ENCODE results near the gene CNN2. TPM values are rescaled to one million over a fixed set of nuclear protein-coding genes. Genes with fewer than 3 reads are reported as not detected.

The CNN2 gene
- total RNA-seq (88.5 and 115 TPM in 2 replicates), polyA plus RNA-seq (229 and 247 TPM in 2 replicates)

- Histone ChIP-seq H3K36me3 (replicated peaks; ENCODE audit: insufficient read depth, low read depth) (no peaks in the 10 kb centered on the region), H3K27ac (peak within 1 kb of the TSS; percentile 100), H3K4me3 (peak within 1 kb of the TSS; percentile 99), H3K4me1 (ENCODE audit: insufficient read depth) (peaks cover 31% of the 10 kb centered on the region), H3K79me2 (peaks cover 57% of the 10 kb centered on the region), H3K9me2 (replicated peaks; ENCODE audit: insufficient read depth) (no peaks in the 10 kb centered on the region), H3K27me3 (no peaks in the 10 kb centered on the region), H2AFZ (peak within 1 kb of the TSS; percentile 93), H3K4me2 (peak within 1 kb of the TSS; percentile 100), H3K9me3 (ENCODE audit: low read depth) (no peaks in the 10 kb centered on the region), H4K20me1 (ENCODE audit: insufficient read depth, poor library complexity, severe bottlenecking) (peaks cover 29% of the 10 kb centered on the region)
- WGBS (ENCODE audit: low lambda C conversion rate, missing lambda C conversion rate) = 4% methylated on average over 27 of the region's 63 CpGs
- TF ChIP-seq EZH2 (IDR thresholded peaks at IDR 0.05; ENCODE audit: borderline replicate concordance) = no peak
- TF ChIP-seq, protein P1, sequence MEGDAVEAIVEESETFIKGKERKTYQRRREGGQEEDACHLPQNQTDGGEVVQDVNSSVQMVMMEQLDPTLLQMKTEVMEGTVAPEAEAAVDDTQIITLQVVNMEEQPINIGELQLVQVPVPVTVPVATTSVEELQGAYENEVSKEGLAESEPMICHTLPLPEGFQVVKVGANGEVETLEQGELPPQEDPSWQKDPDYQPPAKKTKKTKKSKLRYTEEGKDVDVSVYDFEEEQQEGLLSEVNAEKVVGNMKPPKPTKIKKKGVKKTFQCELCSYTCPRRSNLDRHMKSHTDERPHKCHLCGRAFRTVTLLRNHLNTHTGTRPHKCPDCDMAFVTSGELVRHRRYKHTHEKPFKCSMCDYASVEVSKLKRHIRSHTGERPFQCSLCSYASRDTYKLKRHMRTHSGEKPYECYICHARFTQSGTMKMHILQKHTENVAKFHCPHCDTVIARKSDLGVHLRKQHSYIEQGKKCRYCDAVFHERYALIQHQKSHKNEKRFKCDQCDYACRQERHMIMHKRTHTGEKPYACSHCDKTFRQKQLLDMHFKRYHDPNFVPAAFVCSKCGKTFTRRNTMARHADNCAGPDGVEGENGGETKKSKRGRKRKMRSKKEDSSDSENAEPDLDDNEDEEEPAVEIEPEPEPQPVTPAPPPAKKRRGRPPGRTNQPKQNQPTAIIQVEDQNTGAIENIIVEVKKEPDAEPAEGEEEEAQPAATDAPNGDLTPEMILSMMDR (IDR thresholded peaks at IDR 0.05; ENCODE audit: poor library complexity) = no peak
- TF ChIP-seq EZH2phosphoT487 (IDR thresholded peaks at IDR 0.05; ENCODE audit: low read depth, severe bottlenecking, unreplicated experiment) = no peak
- DNase-seq (ENCODE audit: low spot score) = peak; percentile 93
These were observed at the start of gene CNN2 for GRCh38 chr19:1025960-1026782. TSS of gene CNN2 (plus strand) at chr19:1026608. CDS start at chr19:1026662, 54 bp downstream.

DNA sequence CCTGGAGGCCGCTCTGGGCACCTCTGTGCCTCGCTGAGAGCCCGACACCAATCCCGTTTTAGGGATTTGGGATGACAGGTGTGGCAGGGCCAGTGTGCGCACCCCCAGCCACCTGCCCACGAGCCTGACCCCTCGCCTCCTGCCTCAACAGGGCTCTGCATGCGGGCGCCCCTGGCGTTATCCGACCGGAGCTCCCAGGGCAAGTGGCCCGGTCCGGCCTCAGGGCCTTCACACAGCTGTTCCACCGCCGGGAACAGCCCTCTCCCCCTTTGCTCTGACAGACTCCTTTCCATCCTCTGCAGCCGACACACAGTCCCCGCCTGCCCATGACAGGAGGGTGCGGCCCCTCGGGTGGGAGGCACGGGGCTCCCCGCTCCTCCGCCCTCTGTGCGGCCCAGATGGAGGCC, 49.3 kb upstream of the CNN2 start:
- H3K4me3 ChIP-seq = no peak overlapping the region
- peaks cover 7% of the 10 kb centered on the region for H3K79me2 ChIP-seq
- 84% methylated on average over 23 of the region's 24 CpGs for WGBS (ENCODE audit: low lambda C conversion rate, missing lambda C conversion rate)
- H3K9me2 ChIP-seq (replicated peaks; ENCODE audit: insufficient read depth) = no peaks in the 10 kb centered on the region
- H3K4me1 ChIP-seq (ENCODE audit: insufficient read depth) = peaks cover 15% of the 10 kb centered on the region
- no peaks in the 10 kb centered on the region for H3K36me3 ChIP-seq (replicated peaks; ENCODE audit: insufficient read depth, low read depth)
- TF ChIP-seq EZH2phosphoT487 (IDR thresholded peaks at IDR 0.05; ENCODE audit: low read depth, severe bottlenecking, unreplicated experiment) (no peak), EZH2 (IDR thresholded peaks at IDR 0.05; ENCODE audit: borderline replicate concordance) (no peak)
- TF ChIP-seq, protein P1 (IDR thresholded peaks at IDR 0.05; ENCODE audit: poor library complexity) = no peak
- no peak for DNase-seq (ENCODE audit: low spot score)
- no peaks in the 10 kb centered on the region for H4K20me1 ChIP-seq (ENCODE audit: insufficient read depth, poor library complexity, severe bottlenecking)
- H3K27ac ChIP-seq = no peak overlapping the region
- H3K27me3 ChIP-seq = no peaks in the 10 kb centered on the region
- H3K9me3 ChIP-seq (ENCODE audit: low read depth) = no peaks in the 10 kb centered on the region
- no peak overlapping the region for H3K4me2 ChIP-seq
- H2AFZ ChIP-seq = no peak overlapping the region

DNA sequence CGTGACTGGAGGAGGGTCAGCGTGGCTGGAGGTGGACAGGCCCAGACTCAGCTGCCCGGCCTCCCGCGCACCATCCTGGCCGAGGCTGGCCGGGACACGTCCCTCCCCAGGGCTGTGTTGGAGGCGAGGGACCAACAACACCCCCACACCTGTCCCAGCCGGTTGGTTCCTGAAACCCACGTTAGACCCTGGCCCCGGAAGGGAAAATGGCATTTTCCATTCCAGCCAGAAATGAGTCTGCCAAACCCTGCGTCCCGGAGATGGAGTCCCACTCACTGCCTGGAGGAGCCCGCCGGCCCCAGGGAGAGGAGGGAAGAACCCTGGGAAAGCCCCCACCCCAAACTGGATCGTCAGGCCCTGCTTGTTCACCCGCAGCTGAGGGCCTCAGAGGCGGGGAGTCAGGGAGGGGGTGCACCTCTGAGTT, 47.1 kb upstream of the CNN2 start:
- Histone ChIP-seq H2AFZ (no peak overlapping the region), H3K27me3 (no peaks in the 10 kb centered on the region), H3K79me2 (peaks cover 6% of the 10 kb centered on the region), H3K9me3 (ENCODE audit: low read depth) (no peaks in the 10 kb centered on the region), H3K9me2 (replicated peaks; ENCODE audit: insufficient read depth) (no peaks in the 10 kb centered on the region), H3K4me2 (no peak overlapping the region), H3K36me3 (replicated peaks; ENCODE audit: insufficient read depth, low read depth) (no peaks in the 10 kb centered on the region), H3K4me3 (no peak overlapping the region), H3K4me1 (ENCODE audit: insufficient read depth) (peaks cover 26% of the 10 kb centered on the region), H3K27ac (peak overlapping the region; percentile 48), H4K20me1 (ENCODE audit: insufficient read depth, poor library complexity, severe bottlenecking) (no peaks in the 10 kb centered on the region)
- DNase-seq (ENCODE audit: low spot score) = peak; percentile 43
- WGBS (ENCODE audit: low lambda C conversion rate, missing lambda C conversion rate) = 62% methylated on average over 17 of the region's 19 CpGs
- TF ChIP-seq, protein P1 (IDR thresholded peaks at IDR 0.05; ENCODE audit: poor library complexity) = no peak
- no peak for TF ChIP-seq EZH2phosphoT487 (IDR thresholded peaks at IDR 0.05; ENCODE audit: low read depth, severe bottlenecking, unreplicated experiment)
- no peak for TF ChIP-seq EZH2 (IDR thresholded peaks at IDR 0.05; ENCODE audit: borderline replicate concordance)
